Testis (tissue), 2 donors: ENCODE measurements around the gene DGCR6.
"Not testable (repeated sequence)": the region's sequence is repeated elsewhere in the genome, so short reads cannot be mapped to it uniquely, and the experiment has no call there.

Experiments used
- CTCF ChIP-seq, 3 experiments: fragments of 450-650 bp in 2 of 3; fragments of 200-600 bp in 1 of 3; sonication (generic) in 1 of 3; IDR thresholded peaks; one replicate each; pipeline ENCODE4 v1.5.1; 2016 to 2019; ENCODE audit warnings: antibody characterized with exemption in 3 of 3, mild to moderate bottlenecking in 2 of 3, moderate library complexity in 1 of 3
- POLR2A ChIP-seq: fragments of 450-650 bp; IDR thresholded peaks from one replicate; pipeline ENCODE4 v1.6.1; 2017; ENCODE audit warnings: antibody characterized with exemption, mild to moderate bottlenecking, moderate library complexity

- not testable (repeated sequence) for TF ChIP-seq CTCF (IDR thresholded peaks at IDR 0.05); POLR2A
Observed at GRCh38 chr22:18906410-18906745, 258 bp downstream of the DGCR6 start.
